HEK293 (cell line): ENCODE results near the gene CSTPP1.

Source experiments
- CTCF ChIA-PET: fragments of 350-600 bp; formaldehyde crosslinking; extraction: SDS; loops from one replicate; lab custom pipeline; 2021; ENCODE audit warnings: antibody characterized with exemption; lab: Yijun Ruan, JAX
- POLR2A ChIA-PET: fragments of 300-600 bp; formaldehyde crosslinking; extraction: SDS; loops from one replicate; lab custom pipeline; 2020; ENCODE audit warnings: antibody characterized with exemption, inconsistent platforms; lab: Yijun Ruan, JAX
- H3K27ac ChIP-seq: fragments of 200-500 bp; sonication (Bioruptor generic); 2 replicates; pipeline ENCODE4 v1.5.1; 2014; ENCODE audit warnings: low read depth, low read length, control low read depth, inconsistent platforms; ENCODE audit errors: extremely low read depth
- H3K36me3 ChIP-seq, 2 experiments: fragments of 200-500 bp in 1 of 2; sonication (Bioruptor generic) in 1 of 2; 1 replicate in 1 of 2; 2 replicates in 1 of 2; pipeline ENCODE4 v1.5.1; 2014 to 2017; ENCODE audit warnings: inconsistent platforms in 2 of 2, low read length in 2 of 2; ENCODE audit not compliant: control insufficient read depth in 2 of 2, insufficient read depth in 1 of 2
- H3K4me1 ChIP-seq: fragments of 200-500 bp; sonication (Bioruptor generic); 2 replicates; pipeline ENCODE4 v1.5.1; 2014; ENCODE audit warnings: mild to moderate bottlenecking, low read length, inconsistent platforms; ENCODE audit not compliant: control insufficient read depth, insufficient read depth
- H3K4me3 ChIP-seq: 2 replicates; pipeline ENCODE4 v1.5.1; 2011; ENCODE audit warnings: low read depth, mild to moderate bottlenecking, control low read depth, low read length, moderate library complexity
- H3K9me3 ChIP-seq: fragments of 200-500 bp; sonication (Bioruptor generic); 2 replicates; pipeline ENCODE4 v1.5.1; 2014; ENCODE audit warnings: low read depth, low read length, inconsistent platforms; ENCODE audit not compliant: control insufficient read depth, insufficient read depth
- HOXA7 ChIP-seq: sonication (generic); formaldehyde crosslinking; IDR thresholded peaks from 2 replicates; pipeline ENCODE4 v1.8.1; 2022; ENCODE audit warnings: missing genetic modification reagents, borderline replicate concordance
- IKZF3 ChIP-seq: fragments of 450-650 bp; IDR thresholded peaks from 2 replicates; pipeline ENCODE4 v1.5.0; 2018; ENCODE audit warnings: missing biosample characterization, mild to moderate bottlenecking, missing genetic modification characterization, moderate library complexity
- KLF10 ChIP-seq: fragments of 450-650 bp; IDR thresholded peaks from 2 replicates; pipeline ENCODE4 v1.5.1; 2018; ENCODE audit warnings: missing biosample characterization, mild to moderate bottlenecking, missing genetic modification characterization
- KLF17 ChIP-seq: fragments of 450-650 bp; formaldehyde crosslinking; IDR thresholded peaks from 2 replicates; pipeline ENCODE4 v1.5.1; 2016; ENCODE audit warnings: missing biosample characterization, missing genetic modification characterization
- MZF1 ChIP-seq: fragments of 450-650 bp; formaldehyde crosslinking; IDR thresholded peaks from 2 replicates; pipeline ENCODE4 v1.5.1; 2017; ENCODE audit warnings: missing biosample characterization, missing genetic modification characterization, borderline replicate concordance
- REST ChIP-seq: fragments of 450-650 bp; formaldehyde crosslinking; IDR thresholded peaks from 2 replicates; pipeline ENCODE4 v1.5.1; 2016; ENCODE audit warnings: missing biosample characterization, missing genetic modification characterization
- SP3 ChIP-seq: fragments of 450-650 bp; formaldehyde crosslinking; IDR thresholded peaks from 2 replicates; pipeline ENCODE4 v1.5.1; 2016; ENCODE audit warnings: missing biosample characterization, missing genetic modification characterization
- TRIM28 ChIP-seq: IDR thresholded peaks from 2 replicates; pipeline ENCODE4 v1.6.1; 2011; ENCODE audit warnings: low read length, control low read depth, borderline replicate concordance
- ZBTB21 ChIP-seq: fragments of 450-650 bp; formaldehyde crosslinking; IDR thresholded peaks from 2 replicates; pipeline ENCODE4 v1.5.1; 2017; ENCODE audit warnings: missing biosample characterization, missing genetic modification characterization
- ZNF10 ChIP-seq: fragments of 450-650 bp; formaldehyde crosslinking; IDR thresholded peaks from 2 replicates; pipeline ENCODE4 v1.5.1; 2017; ENCODE audit warnings: missing biosample characterization, missing genetic modification characterization
- ZNF146 ChIP-seq: fragments of 450-650 bp; formaldehyde crosslinking; IDR thresholded peaks from 2 replicates; pipeline ENCODE4 v1.5.1; 2016; ENCODE audit warnings: missing biosample characterization, missing genetic modification characterization
- ZNF174 ChIP-seq: fragments of 450-650 bp; formaldehyde crosslinking; IDR thresholded peaks from 2 replicates; pipeline ENCODE4 v1.5.0; 2017; ENCODE audit warnings: missing biosample characterization, mild to moderate bottlenecking, missing genetic modification characterization
- ZNF223 ChIP-seq: fragments of 450-650 bp; formaldehyde crosslinking; IDR thresholded peaks from 2 replicates; pipeline ENCODE4 v1.5.1; 2016; ENCODE audit warnings: missing biosample characterization, missing genetic modification characterization
- ZNF292 ChIP-seq: fragments of 450-650 bp; formaldehyde crosslinking; IDR thresholded peaks from 2 replicates; pipeline ENCODE4 v1.5.1; 2016; ENCODE audit warnings: low read depth, missing biosample characterization, missing genetic modification characterization, borderline replicate concordance
- ZNF341 ChIP-seq: fragments of 450-650 bp; formaldehyde crosslinking; IDR thresholded peaks from 2 replicates; pipeline ENCODE4; 2016; ENCODE audit warnings: low read depth, missing biosample characterization, missing genetic modification characterization
- ZNF404 ChIP-seq: fragments of 450-650 bp; formaldehyde crosslinking; IDR thresholded peaks from 2 replicates; pipeline ENCODE4 v1.5.1; 2017; ENCODE audit warnings: missing biosample characterization, missing genetic modification characterization
- ZNF423 ChIP-seq: fragments of 450-650 bp; formaldehyde crosslinking; IDR thresholded peaks from 2 replicates; pipeline ENCODE4 v1.5.1; 2016; ENCODE audit warnings: missing biosample characterization, missing genetic modification characterization
- ZNF560 ChIP-seq: fragments of 450-650 bp; formaldehyde crosslinking; IDR thresholded peaks from 2 replicates; pipeline ENCODE4 v1.5.1; 2017; ENCODE audit warnings: missing biosample characterization, missing genetic modification characterization, borderline replicate concordance
- ZNF561 ChIP-seq: fragments of 450-650 bp; IDR thresholded peaks from 2 replicates; pipeline ENCODE4 v1.5.1; 2018; ENCODE audit warnings: missing biosample characterization, missing genetic modification characterization, borderline replicate concordance
- ZNF624 ChIP-seq: fragments of 450-650 bp; formaldehyde crosslinking; IDR thresholded peaks from 2 replicates; pipeline ENCODE4 v1.5.1; 2017; ENCODE audit warnings: missing biosample characterization, missing genetic modification characterization
- ZNF629 ChIP-seq: fragments of 450-650 bp; formaldehyde crosslinking; IDR thresholded peaks from 2 replicates; pipeline ENCODE4 v1.5.1; 2017; ENCODE audit warnings: missing biosample characterization, missing genetic modification characterization
- ZNF843 ChIP-seq: fragments of 450-650 bp; formaldehyde crosslinking; IDR thresholded peaks from 2 replicates; pipeline ENCODE4 v1.5.1; 2016; ENCODE audit warnings: missing biosample characterization, missing genetic modification characterization
- ZXDB ChIP-seq: fragments of 450-650 bp; formaldehyde crosslinking; IDR thresholded peaks from 2 replicates; pipeline ENCODE4 v1.5.1; 2016; ENCODE audit warnings: missing biosample characterization, missing genetic modification characterization
- TF ChIP-seq, protein P1 (sequence below): fragments of 450-650 bp; formaldehyde crosslinking; IDR thresholded peaks from 2 replicates; pipeline ENCODE4 v1.5.1; 2016; ENCODE audit warnings: missing biosample characterization, missing genetic modification characterization
- TF ChIP-seq, protein P2 (sequence below): fragments of 450-650 bp; formaldehyde crosslinking; optimal IDR thresholded peaks from 2 replicates; pipeline ENCODE3; 2016; ENCODE audit warnings: missing biosample characterization, mild to moderate bottlenecking, missing genetic modification characterization
- TF ChIP-seq, protein P3 (sequence below): fragments of 450-650 bp; formaldehyde crosslinking; IDR thresholded peaks from 2 replicates; pipeline ENCODE4 v1.5.1; 2016; ENCODE audit warnings: missing biosample characterization, missing genetic modification characterization
- TF ChIP-seq, protein P4 (sequence below): fragments of 450-650 bp; formaldehyde crosslinking; IDR thresholded peaks from 2 replicates; pipeline ENCODE4 v1.5.1; 2016; ENCODE audit warnings: missing biosample characterization, missing genetic modification characterization, low read depth

The CSTPP1 gene

GRCh38 chr11:47034091-47034490 lies 97.5 kb downstream of the CSTPP1 start:
- CTCF ChIA-PET = interaction anchor here (0.6 to 1.2 kb wide), 4 partner anchors 15 to 35 kb away, joined by 3 read pairs; no protein-coding TSS in a partner anchor
- H3K27ac ChIP-seq = no peak overlapping the region
- TF ChIP-seq REST (tag by site-specific recombination) (no peak), ZBTB21 (tag by site-specific recombination) (no peak), ZNF223 (tag by site-specific recombination) (no peak), ZNF624 (no peak), ZNF423 (no peak), ZNF629 (tag by site-specific recombination) (no peak), ZXDB (tag by site-specific recombination) (no peak), ZNF146 (tag by site-specific recombination) (no peak), ZNF341 (tag by site-specific recombination) (no peak), ZNF560 (tag by site-specific recombination) (no peak), HOXA7 (CRISPR knock-in tag) (no peak), TRIM28 (no peak), ZNF10 (tag by site-specific recombination) (no peak), KLF10 (tag by site-specific recombination) (no peak)
- TF ChIP-seq, protein P1, sequence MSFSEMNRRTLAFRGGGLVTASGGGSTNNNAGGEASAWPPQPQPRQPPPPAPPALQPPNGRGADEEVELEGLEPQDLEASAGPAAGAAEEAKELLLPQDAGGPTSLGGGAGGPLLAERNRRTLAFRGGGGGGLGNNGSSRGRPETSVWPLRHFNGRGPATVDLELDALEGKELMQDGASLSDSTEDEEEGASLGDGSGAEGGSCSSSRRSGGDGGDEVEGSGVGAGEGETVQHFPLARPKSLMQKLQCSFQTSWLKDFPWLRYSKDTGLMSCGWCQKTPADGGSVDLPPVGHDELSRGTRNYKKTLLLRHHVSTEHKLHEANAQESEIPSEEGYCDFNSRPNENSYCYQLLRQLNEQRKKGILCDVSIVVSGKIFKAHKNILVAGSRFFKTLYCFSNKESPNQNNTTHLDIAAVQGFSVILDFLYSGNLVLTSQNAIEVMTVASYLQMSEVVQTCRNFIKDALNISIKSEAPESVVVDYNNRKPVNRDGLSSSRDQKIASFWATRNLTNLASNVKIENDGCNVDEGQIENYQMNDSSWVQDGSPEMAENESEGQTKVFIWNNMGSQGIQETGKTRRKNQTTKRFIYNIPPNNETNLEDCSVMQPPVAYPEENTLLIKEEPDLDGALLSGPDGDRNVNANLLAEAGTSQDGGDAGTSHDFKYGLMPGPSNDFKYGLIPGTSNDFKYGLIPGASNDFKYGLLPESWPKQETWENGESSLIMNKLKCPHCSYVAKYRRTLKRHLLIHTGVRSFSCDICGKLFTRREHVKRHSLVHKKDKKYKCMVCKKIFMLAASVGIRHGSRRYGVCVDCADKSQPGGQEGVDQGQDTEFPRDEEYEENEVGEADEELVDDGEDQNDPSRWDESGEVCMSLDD (tag by site-specific recombination) = no peak
- TF ChIP-seq, protein P2, sequence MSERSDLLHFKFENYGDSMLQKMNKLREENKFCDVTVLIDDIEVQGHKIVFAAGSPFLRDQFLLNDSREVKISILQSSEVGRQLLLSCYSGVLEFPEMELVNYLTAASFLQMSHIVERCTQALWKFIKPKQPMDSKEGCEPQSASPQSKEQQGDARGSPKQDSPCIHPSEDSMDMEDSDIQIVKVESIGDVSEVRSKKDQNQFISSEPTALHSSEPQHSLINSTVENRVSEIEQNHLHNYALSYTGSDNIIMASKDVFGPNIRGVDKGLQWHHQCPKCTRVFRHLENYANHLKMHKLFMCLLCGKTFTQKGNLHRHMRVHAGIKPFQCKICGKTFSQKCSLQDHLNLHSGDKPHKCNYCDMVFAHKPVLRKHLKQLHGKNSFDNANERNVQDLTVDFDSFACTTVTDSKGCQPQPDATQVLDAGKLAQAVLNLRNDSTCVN (tag by site-specific recombination) = no peak
- TF ChIP-seq, protein P3, sequence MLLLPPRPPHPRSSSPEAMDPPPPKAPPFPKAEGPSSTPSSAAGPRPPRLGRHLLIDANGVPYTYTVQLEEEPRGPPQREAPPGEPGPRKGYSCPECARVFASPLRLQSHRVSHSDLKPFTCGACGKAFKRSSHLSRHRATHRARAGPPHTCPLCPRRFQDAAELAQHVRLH (tag by site-specific recombination) = no peak
- H3K36me3 ChIP-seq = no peaks in the 10 kb centered on the region
- no peaks in the 10 kb centered on the region for H3K4me1 ChIP-seq
- no peaks in the 10 kb centered on the region for H3K9me3 ChIP-seq
- H3K4me3 ChIP-seq = no peak overlapping the region
- POLR2A ChIA-PET = no interaction called here

DNA sequence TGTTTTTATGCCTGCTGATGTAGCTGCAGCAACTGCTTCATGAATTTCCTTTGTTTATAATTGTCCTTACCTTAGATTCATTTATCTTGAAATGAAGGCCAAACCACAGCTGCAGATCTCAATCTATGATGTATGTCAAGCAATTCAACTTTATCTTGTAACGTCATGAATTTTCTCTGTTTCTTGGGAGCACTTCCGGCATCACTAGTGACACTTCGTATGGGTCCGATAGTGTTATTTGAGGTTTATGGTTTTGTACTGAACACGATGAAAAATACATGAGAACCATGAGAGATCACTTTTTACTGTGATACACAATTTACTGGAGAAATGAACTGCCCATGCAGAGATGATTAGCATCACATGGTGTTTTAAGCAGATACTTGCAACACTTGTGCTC lies 98.5 kb downstream of the CSTPP1 start:
- no peak overlapping the region for H3K27ac ChIP-seq
- ChIA-PET POLR2A (no interaction called here), CTCF (no interaction called here)
- H3K9me3 ChIP-seq = no peaks in the 10 kb centered on the region
- H3K4me1 ChIP-seq = no peaks in the 10 kb centered on the region
- no peaks in the 10 kb centered on the region for H3K36me3 ChIP-seq
- H3K4me3 ChIP-seq = no peak overlapping the region
- no peak for TF ChIP-seq ZNF561
- no peak for TF ChIP-seq MZF1 (tag by site-specific recombination)
- no peak for TF ChIP-seq ZNF404 (tag by site-specific recombination)
- no peak for TF ChIP-seq SP3 (tag by site-specific recombination)
- no peak for TF ChIP-seq IKZF3 (tag by site-specific recombination)
- no peak for TF ChIP-seq ZNF843 (tag by site-specific recombination)
- TF ChIP-seq ZNF174 = no peak
- no peak for TF ChIP-seq ZNF292 (tag by site-specific recombination)
- TF ChIP-seq KLF17 (tag by site-specific recombination) = no peak
- TF ChIP-seq, protein P4, sequence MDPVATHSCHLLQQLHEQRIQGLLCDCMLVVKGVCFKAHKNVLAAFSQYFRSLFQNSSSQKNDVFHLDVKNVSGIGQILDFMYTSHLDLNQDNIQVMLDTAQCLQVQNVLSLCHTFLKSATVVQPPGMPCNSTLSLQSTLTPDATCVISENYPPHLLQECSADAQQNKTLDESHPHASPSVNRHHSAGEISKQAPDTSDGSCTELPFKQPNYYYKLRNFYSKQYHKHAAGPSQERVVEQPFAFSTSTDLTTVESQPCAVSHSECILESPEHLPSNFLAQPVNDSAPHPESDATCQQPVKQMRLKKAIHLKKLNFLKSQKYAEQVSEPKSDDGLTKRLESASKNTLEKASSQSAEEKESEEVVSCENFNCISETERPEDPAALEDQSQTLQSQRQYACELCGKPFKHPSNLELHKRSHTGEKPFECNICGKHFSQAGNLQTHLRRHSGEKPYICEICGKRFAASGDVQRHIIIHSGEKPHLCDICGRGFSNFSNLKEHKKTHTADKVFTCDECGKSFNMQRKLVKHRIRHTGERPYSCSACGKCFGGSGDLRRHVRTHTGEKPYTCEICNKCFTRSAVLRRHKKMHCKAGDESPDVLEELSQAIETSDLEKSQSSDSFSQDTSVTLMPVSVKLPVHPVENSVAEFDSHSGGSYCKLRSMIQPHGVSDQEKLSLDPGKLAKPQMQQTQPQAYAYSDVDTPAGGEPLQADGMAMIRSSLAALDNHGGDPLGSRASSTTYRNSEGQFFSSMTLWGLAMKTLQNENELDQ (tag by site-specific recombination) = no peak
